GM12878 (cell line): ENCODE measurements around the gene CDC42SE2. TPM values are rescaled to one million over a fixed set of nuclear protein-coding genes. Genes with fewer than 3 reads are reported as not detected.
"Not testable (repeated sequence)": the region's sequence is repeated elsewhere in the genome, so short reads cannot be mapped to it uniquely, and the experiment has no call there.

ENCODE experiments used
- ATAC-seq: fragments of 200-7000 bp; cut with Tn5 transposase; 3 replicates; pipeline ENCODE4 v1.9.1; 2020; ENCODE audit warnings: mild to moderate bottlenecking, moderate library complexity
- BruUV-seq: library from RNA; stranded (reverse); fragments of 400-500 nt; replicated peaks from 2 replicates; lab custom pipeline; 2021; lab: Mats Ljungman, UMichigan
- CTCF ChIA-PET: fragments of 300-600 bp; sonication (Branson Sonifier 250); formaldehyde crosslinking; extraction: SDS; loops from one replicate; lab custom pipeline; 2021; ENCODE audit warnings: inconsistent platforms; lab: Yijun Ruan, JAX
- POLR2A ChIA-PET: fragments of 350-600 bp; formaldehyde crosslinking; extraction: SDS; loops from one replicate; lab custom pipeline; 2021; ENCODE audit warnings: inconsistent platforms; lab: Charles Lee
- RAD21 ChIA-PET: fragments of 300-600 bp; sonication (Branson Sonifier 250); formaldehyde crosslinking; loops from one replicate; lab custom pipeline; 2023; ENCODE audit warnings: antibody characterized with exemption; ENCODE audit not compliant: unreplicated experiment; lab: Charles Lee
- SMC1A ChIA-PET: fragments of 300-600 bp; sonication (Branson Sonifier 250); formaldehyde crosslinking; loops from one replicate; lab custom pipeline; 2023; ENCODE audit not compliant: unreplicated experiment, uncharacterized antibody; lab: Charles Lee
- DNase-seq: peaks from one replicate; pipeline ENCODE4 v3.0.0-alpha.2; 2011; ENCODE audit warnings: low read depth, low spot score
- FAIRE-seq: peaks from 3 replicates; lab custom pipeline; 2011; peaks lifted over from hg19 to GRCh38; lab: Jason Lieb, UNC
- H2AFZ ChIP-seq: 2 replicates; pipeline ENCODE4 v1.6.0; 2011; ENCODE audit warnings: low read depth, low read length, control low read depth; ENCODE audit not compliant: control insufficient read depth
- H3K27ac ChIP-seq: 2 replicates; pipeline ENCODE4 v1.5.1; 2011; ENCODE audit warnings: control low read depth; ENCODE audit not compliant: control insufficient read depth, insufficient read depth
- H3K27me3 ChIP-seq, 2 experiments: replicated peaks in 1 of 2; 2 replicates each; pipeline versions ENCODE4 v1.6.0 to v1.6.1; 2011; ENCODE audit warnings: low read length in 1 of 2; ENCODE audit not compliant: control insufficient read depth in 2 of 2, insufficient read depth in 2 of 2
- H3K36me3 ChIP-seq, 2 experiments: 2 replicates each; pipeline ENCODE4 v1.5.1; 2011; ENCODE audit warnings: low read length in 1 of 2; ENCODE audit not compliant: control insufficient read depth in 2 of 2, insufficient read depth in 2 of 2
- H3K4me1 ChIP-seq: 2 replicates; pipeline ENCODE4 v1.6.1; 2011; ENCODE audit warnings: mild to moderate bottlenecking, low read length, moderate library complexity, mixed read lengths; ENCODE audit not compliant: control insufficient read depth, insufficient read depth
- H3K4me2 ChIP-seq: 2 replicates; pipeline ENCODE4 v1.6.0; 2011; ENCODE audit warnings: control low read depth; ENCODE audit not compliant: control insufficient read depth, insufficient read depth
- H3K4me3 ChIP-seq: fragments of 200-600 bp; sonication (generic); 2 replicates; pipeline ENCODE4 v1.5.1; 2016
- H3K79me2 ChIP-seq: 2 replicates; pipeline ENCODE4 v1.6.0; 2011; ENCODE audit warnings: low read length; ENCODE audit not compliant: control insufficient read depth, insufficient read depth
- H3K9ac ChIP-seq: 2 replicates; pipeline ENCODE4 v1.8.0; 2011; ENCODE audit warnings: low read length, control low read depth, mixed read lengths; ENCODE audit not compliant: control insufficient read depth, insufficient read depth
- H3K9me3 ChIP-seq: replicated peaks from 3 replicates; pipeline ENCODE4 v1.5.1; 2011; ENCODE audit warnings: mild to moderate bottlenecking, low read length; ENCODE audit not compliant: control insufficient read depth, insufficient read depth
- H4K20me1 ChIP-seq: 2 replicates; pipeline ENCODE4 v1.6.0; 2011; ENCODE audit not compliant: control insufficient read depth, insufficient read depth
- E2F4 ChIP-seq: IDR thresholded peaks from 2 replicates; pipeline ENCODE4 v1.6.1; 2012; ENCODE audit warnings: low read depth, low read length, improper control_type of control experiment
- GABPA ChIP-seq: IDR thresholded peaks from 2 replicates; pipeline ENCODE4 v1.6.1; 2014; ENCODE audit warnings: antibody characterized with exemption, low read depth, mild to moderate bottlenecking, inconsistent platforms
- IKZF1 ChIP-seq: fragments of 450-650 bp; conservative IDR thresholded peaks from 2 replicates; pipeline ENCODE4 v1.6.1; 2017; ENCODE audit warnings: antibody characterized with exemption, mild to moderate bottlenecking
- IRF3 ChIP-seq: fragments of 450-650 bp; IDR thresholded peaks from 2 replicates; pipeline ENCODE4 v1.6.1; 2014; ENCODE audit warnings: mild to moderate bottlenecking
- PKNOX1 ChIP-seq: fragments of 450-650 bp; IDR thresholded peaks from 2 replicates; pipeline ENCODE4 v1.6.1; 2016; ENCODE audit warnings: mild to moderate bottlenecking
- SIN3A ChIP-seq: IDR thresholded peaks from 2 replicates; pipeline ENCODE4 v1.6.1; 2012; ENCODE audit warnings: low read depth, low read length, improper control_type of control experiment
- SP1 ChIP-seq: IDR thresholded peaks from one replicate; pipeline ENCODE4 v1.6.1; 2011; ENCODE audit warnings: low read depth, low read length
- ZSCAN29 ChIP-seq: fragments of 450-650 bp; IDR thresholded peaks from 2 replicates; pipeline ENCODE4 v1.6.1; 2017; ENCODE audit warnings: mild to moderate bottlenecking, moderate library complexity
- WGBS: methylation state at CpG from one replicate; pipeline ENCODE4 v1.1.6; 2016; ENCODE audit warnings: low lambda C conversion rate; ENCODE audit not compliant: insufficient replicate concordance, insufficient coverage; ENCODE audit errors: missing lambda C conversion rate; 5-methylcytosine and 5-hydroxymethylcytosine counted together
- in situ Hi-C: fragments of 300-500 bp; cut with MboI; formaldehyde crosslinking; loops from 9 replicates; pipeline ENCODE4 v1.14.3; 2018; ENCODE audit warnings: mixed read lengths
- intact Hi-C: fragments of 100-400 bp; cut with micrococcal nuclease; formaldehyde crosslinking; loops from one replicate; pipeline ENCODE4 v1.14.2; 2022; ENCODE audit not compliant: unreplicated experiment
- polyA plus RNA-seq, 11 experiments: library from polyadenylated mRNA; depleted of rRNA in 4 of 11; unstranded in 6 of 11; stranded (reverse) in 5 of 11; fragments of >200 nt; fragmentation: Nextera tagmentation in 4 of 11; fragmentation: Illumina TruSeq in 1 of 11; extraction: Ambion mirVana in 4 of 11; extraction: Trizol in 1 of 11; gene quantifications; 1 replicate in 1 of 11; 2 replicates in 10 of 11; pipeline versions ENCODE4 v1.2.1 to v1.2.3, GENCODE V29; 2011 to 2016; ENCODE audit warnings: inconsistent platforms in 2 of 11, missing spikeins in 2 of 11, low read depth in 1 of 11
- total RNA-seq, 4 experiments: library from RNA; depleted of rRNA in 3 of 4; stranded (reverse); fragments of >200 nt in 3 of 4; fragmentation: Illumina TruSeq in 1 of 4; extraction: Trizol in 1 of 4; gene quantifications; 2 replicates each; pipeline versions ENCODE4 v1.2.1 to v1.2.3, GENCODE V29; 2013 to 2021

CDC42SE2 gene
- total and polyA plus RNA-seq, 10 of the 15 experiments (the other 5 are each of a cell fraction or from before 2014, with no cell fraction given), result 57.0 to 148 (median 80.3) TPM

- H2AFZ ChIP-seq, result no peak overlapping the region
- H3K9me3 ChIP-seq, result peaks cover 8% of the 10 kb centered on the region
- CTCF ChIA-PET, result no interaction called here
- FAIRE-seq, result no peak
- in situ Hi-C loops, result no loop called here
- H3K27ac ChIP-seq, result no peak overlapping the region
- intact Hi-C loops, result no loop called here
- no peak for DNase-seq
- SMC1A ChIA-PET, result interaction anchor here (1.0 to 1.3 kb wide), 2 partner anchors 30 to 31 kb away, joined by 4 to 5 read pairs; no protein-coding TSS in a partner anchor
- POLR2A ChIA-PET, result no interaction called here
- H3K79me2 ChIP-seq, result peaks cover 53% of the 10 kb centered on the region
- no peak overlapping the region for H3K4me2 ChIP-seq
- RAD21 ChIA-PET, result no interaction called here
- H3K27me3 ChIP-seq, result no peaks in the 10 kb centered on the region
- BruUV-seq, result no TSS peak
- no peak for TF ChIP-seq SP1
- no peak for TF ChIP-seq PKNOX1
- TF ChIP-seq IRF3, result no peak
- no peak for TF ChIP-seq GABPA
- no peak for TF ChIP-seq IKZF1
- no peak for TF ChIP-seq E2F4
- no peak for TF ChIP-seq ZSCAN29
- no peak for TF ChIP-seq SIN3A
- H3K9ac ChIP-seq, result no peak overlapping the region
- no peaks in the 10 kb centered on the region for H4K20me1 ChIP-seq
- no peaks in the 10 kb centered on the region for H3K4me1 ChIP-seq
- no peaks in the 10 kb centered on the region; a peak in 1 of 4 replicates for H3K36me3 ChIP-seq
- no peak for ATAC-seq
- WGBS, result 100% methylated on average over 2 of the region's 2 CpGs
- no peak overlapping the region for H3K4me3 ChIP-seq
These were observed 42.1 kb downstream of the CDC42SE2 start for GRCh38 chr5:131305906-131306305.

DNA sequence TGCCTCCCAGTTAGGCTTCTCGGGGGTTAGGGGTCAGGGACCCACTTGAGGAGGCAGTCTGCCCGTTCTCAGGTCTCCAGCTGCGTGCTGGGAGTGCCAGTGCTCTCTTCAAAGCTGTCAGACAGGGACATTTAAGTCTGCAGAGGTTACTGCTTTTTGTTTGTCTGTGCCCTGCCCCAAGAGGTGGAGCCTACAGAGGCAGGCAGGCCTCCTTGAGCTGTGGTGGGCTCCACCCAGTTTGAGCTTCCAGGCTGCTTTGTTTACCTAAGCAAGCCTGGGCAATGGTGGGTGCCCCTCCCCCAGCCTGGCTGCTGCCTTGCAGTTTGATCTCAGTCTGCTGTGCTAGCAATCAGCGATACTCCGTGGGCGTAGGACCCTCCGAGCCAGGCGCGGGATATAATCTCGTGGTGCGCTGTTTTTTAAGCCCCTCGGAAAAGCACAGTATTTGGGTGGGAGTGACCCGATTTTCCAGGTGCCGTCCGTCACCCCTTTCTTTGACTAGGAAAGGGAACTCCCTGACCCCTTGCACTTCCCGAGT lies 48.5 kb downstream of the CDC42SE2 start:
- H3K27me3 ChIP-seq, H3K4me2 ChIP-seq, H3K9me3 ChIP-seq, H3K9ac ChIP-seq, H3K4me3 ChIP-seq, CTCF ChIA-PET, intact Hi-C loops, BruUV-seq, DNase-seq, ATAC-seq, SMC1A ChIA-PET, H3K4me1 ChIP-seq, H3K27ac ChIP-seq, H2AFZ ChIP-seq, in situ Hi-C loops, RAD21 ChIA-PET, H4K20me1 ChIP-seq, FAIRE-seq: not testable (repeated sequence)
- POLR2A ChIA-PET, result interaction anchor here (0.6 kb wide), 1 partner anchor 36 kb away, joined by 6 read pairs; no protein-coding TSS in a partner anchor
- Histone ChIP-seq H3K79me2 (peaks cover 50% of the 10 kb centered on the region), H3K36me3 (peaks cover under 1 to 22% of the 10 kb centered on the region in 2 experiments; a peak in 3 of 4 replicates)
- WGBS, result 86% methylated on average over 16 of the region's 16 CpGs
